Psoas muscle (tissue), 8 donors: ENCODE measurements around the gene FAM171A1. TPM values are rescaled to one million over a fixed set of nuclear protein-coding genes. Genes with fewer than 3 reads are reported as not detected.

Experiments used
- ATAC-seq, 4 donors: fragments of 200-7000 bp; cut with Tn5 transposase; one replicate each; pipeline ENCODE4 v1.9.1; 2020; ENCODE audit warnings: moderate library complexity in 3 of 4, mild to moderate bottlenecking in 2 of 4
- DNase-seq, 2 donors: peaks; one replicate each; pipeline ENCODE4 v3.0.0-alpha.2; 2020
- H3K27ac ChIP-seq: fragments of 200-600 bp; one replicate; pipeline ENCODE4 v1.8.0; 2022
- H3K27me3 ChIP-seq, 3 donors: fragments of 200-600 bp in 1 of 3; one replicate each; pipeline versions ENCODE4 v1.6.1 to v1.8.0; 2013 to 2022; ENCODE audit warnings: low read length in 2 of 3, mild to moderate bottlenecking in 2 of 3, moderate library complexity in 1 of 3; ENCODE audit not compliant: insufficient read depth in 3 of 3
- H3K36me3 ChIP-seq, 2 donors: fragments of 200-600 bp in 1 of 2; one replicate each; pipeline versions ENCODE4 v1.6.1 to v1.8.0; 2013 to 2022; ENCODE audit warnings: low read depth in 1 of 2, mild to moderate bottlenecking in 1 of 2, moderate library complexity in 1 of 2; ENCODE audit not compliant: insufficient read depth in 1 of 2
- H3K4me1 ChIP-seq: fragments of 200-600 bp; one replicate; pipeline ENCODE4 v1.8.0; 2022
- H3K4me3 ChIP-seq: fragments of 200-600 bp; one replicate; pipeline ENCODE4 v1.8.0; 2022; ENCODE audit warnings: mild to moderate bottlenecking
- H3K9me3 ChIP-seq: fragments of 200-600 bp; one replicate; pipeline ENCODE4 v1.8.0; 2022
- WGBS, 3 donors: extraction: QIAGEN DNeasy Blood & Tissue Kit; methylation state at CpG; one replicate each; pipeline versions ENCODE4 v1.1.6 to v1.1.7; 2013; 5-methylcytosine and 5-hydroxymethylcytosine counted together
- intact Hi-C, 2 donors: fragments of 100-400 bp; cut with DNase I; formaldehyde crosslinking; loops; one replicate each; pipeline versions ENCODE4 v1.11.0 to v1.14.2; 2022
- polyA plus RNA-seq, 3 donors: library from polyadenylated mRNA; stranded (reverse); fragments of 200-250 nt; gene quantifications; one replicate each; pipeline ENCODE4 v1.2.3, GENCODE V29; 2013
- total RNA-seq, 4 donors: library from RNA; stranded (reverse); fragmentation: NEBNext Ultra II Directional in 2 of 4; extraction: Animal tissue kit (Norgen Biotek cat#: 25700) in 2 of 4; gene quantifications; one replicate each; pipeline versions ENCODE4 v1.2.1 to v1.2.4, GENCODE V29; 2021 to 2023
- TF ChIP-seq, protein P1 (sequence below): fragments of 200-600 bp; IDR thresholded peaks from one replicate; pipeline ENCODE4 v1.8.0; 2022; ENCODE audit warnings: antibody characterized with exemption
- donor health status: healthy with polysubstance abuse.
- donor health status: DM: no; HTN: no; CAD: no; lungs with moderate emphysema.
- donor health status: Bipolar disorder and iron deficiency.
- donor health status: healthy.
- donor health status: DM: yes; HTN: yes; CAD: no.
- donor health status: DM: no; HTN: no; CAD: no.
- donor health status: DM: no; HTN: no; CAD: no.
- donor health status: DM: yes; HTN: yes; CAD: no.

The FAM171A1 gene
- total and polyA plus RNA-seq, 7 donors: 3.9 to 10.5 (median 5.0) TPM

GRCh38 chr10:15238555-15239335 is 132.3 kb downstream of the FAM171A1 start:
- Histone ChIP-seq H3K27me3 (no peaks in the 10 kb centered on the region), H3K27ac (no peak overlapping the region), H3K9me3 (no peaks in the 10 kb centered on the region), H3K36me3 (no peaks in the 10 kb centered on the region), H3K4me3 (no peak overlapping the region), H3K4me1 (no peaks in the 10 kb centered on the region)
- DNase-seq (no peak), ATAC-seq (no peak)
- WGBS, 3 donors: 86 to 91% (median 90%) methylated on average over 12 of the region's 12 CpGs
- TF ChIP-seq, protein P1, sequence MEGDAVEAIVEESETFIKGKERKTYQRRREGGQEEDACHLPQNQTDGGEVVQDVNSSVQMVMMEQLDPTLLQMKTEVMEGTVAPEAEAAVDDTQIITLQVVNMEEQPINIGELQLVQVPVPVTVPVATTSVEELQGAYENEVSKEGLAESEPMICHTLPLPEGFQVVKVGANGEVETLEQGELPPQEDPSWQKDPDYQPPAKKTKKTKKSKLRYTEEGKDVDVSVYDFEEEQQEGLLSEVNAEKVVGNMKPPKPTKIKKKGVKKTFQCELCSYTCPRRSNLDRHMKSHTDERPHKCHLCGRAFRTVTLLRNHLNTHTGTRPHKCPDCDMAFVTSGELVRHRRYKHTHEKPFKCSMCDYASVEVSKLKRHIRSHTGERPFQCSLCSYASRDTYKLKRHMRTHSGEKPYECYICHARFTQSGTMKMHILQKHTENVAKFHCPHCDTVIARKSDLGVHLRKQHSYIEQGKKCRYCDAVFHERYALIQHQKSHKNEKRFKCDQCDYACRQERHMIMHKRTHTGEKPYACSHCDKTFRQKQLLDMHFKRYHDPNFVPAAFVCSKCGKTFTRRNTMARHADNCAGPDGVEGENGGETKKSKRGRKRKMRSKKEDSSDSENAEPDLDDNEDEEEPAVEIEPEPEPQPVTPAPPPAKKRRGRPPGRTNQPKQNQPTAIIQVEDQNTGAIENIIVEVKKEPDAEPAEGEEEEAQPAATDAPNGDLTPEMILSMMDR: no peak
- intact Hi-C loops: no loop called here

- no peak overlapping the region for H3K4me3 ChIP-seq
- TF ChIP-seq, protein P1: no peak
- ATAC-seq: no peak
- no peaks in the 10 kb centered on the region for H3K4me1 ChIP-seq
- H3K9me3 ChIP-seq: no peaks in the 10 kb centered on the region
- H3K27me3 ChIP-seq: no peaks in the 10 kb centered on the region
- no peak overlapping the region for H3K27ac ChIP-seq
- no peaks in the 10 kb centered on the region for H3K36me3 ChIP-seq
- intact Hi-C loops: no loop called here
- DNase-seq: no peak
- 19 to 23% (median 21%) methylated on average over 5 of the region's 5 CpGs for WGBS, 3 donors
Measured at GRCh38 chr10:15237351-15237750, 133.7 kb downstream of the FAM171A1 start.

DNA sequence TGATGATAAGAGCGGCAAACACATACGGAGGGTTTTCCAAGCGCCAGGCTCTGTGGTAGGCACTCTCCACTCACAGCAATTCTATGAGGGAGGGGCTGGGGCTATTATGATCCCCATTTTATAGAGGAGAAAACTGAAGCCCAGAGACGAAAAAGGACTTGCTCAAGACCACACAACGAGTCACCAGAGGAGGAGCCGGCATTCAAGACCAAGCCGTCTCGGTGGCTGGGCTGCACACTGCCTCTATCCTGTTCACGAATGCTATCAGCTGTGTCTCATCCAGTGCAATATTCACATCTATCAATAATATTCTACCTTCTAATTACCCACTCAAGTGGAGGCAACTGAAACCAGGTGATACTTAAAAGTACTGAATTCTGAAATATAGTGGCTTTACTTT is 134.7 kb downstream of the FAM171A1 start:
- no peaks in the 10 kb centered on the region for H3K27me3 ChIP-seq
- no peak overlapping the region for H3K27ac ChIP-seq
- no peak overlapping the region for H3K4me3 ChIP-seq
- WGBS, 3 donors: 91 to 93% (median 93%) methylated on average over 9 of the region's 9 CpGs
- intact Hi-C loops: no loop called here
- no peaks in the 10 kb centered on the region for H3K36me3 ChIP-seq
- ATAC-seq: no peak
- TF ChIP-seq, protein P1: no peak
- no peaks in the 10 kb centered on the region for H3K4me1 ChIP-seq
- DNase-seq: no peak
- H3K9me3 ChIP-seq: no peaks in the 10 kb centered on the region

- WGBS, 3 donors: 77 to 80% (median 79%) methylated on average over 8 of the region's 8 CpGs
Measured at GRCh38 chr10:15232279-15232678, 138.8 kb downstream of the FAM171A1 start.

More at GRCh38 chr10:15232279-15232678, 138.8 kb downstream of the FAM171A1 start:
- H3K4me1 ChIP-seq: no peaks in the 10 kb centered on the region
- no peak overlapping the region for H3K27ac ChIP-seq
- no peak for DNase-seq
- H3K36me3 ChIP-seq: no peaks in the 10 kb centered on the region
- no peak for ATAC-seq
- H3K4me3 ChIP-seq: no peak overlapping the region
- no peaks in the 10 kb centered on the region for H3K9me3 ChIP-seq
- no peaks in the 10 kb centered on the region for H3K27me3 ChIP-seq
- intact Hi-C loops: no loop called here
- TF ChIP-seq, protein P1: no peak
